ENCODE data around the gene UBAP1L. TPM values are rescaled to one million over a fixed set of nuclear protein-coding genes. Genes with fewer than 3 reads are reported as not detected.

The UBAP1L gene
- total RNA-seq, 1 experiment from 2014 or later: 3.0 TPM

DNA sequence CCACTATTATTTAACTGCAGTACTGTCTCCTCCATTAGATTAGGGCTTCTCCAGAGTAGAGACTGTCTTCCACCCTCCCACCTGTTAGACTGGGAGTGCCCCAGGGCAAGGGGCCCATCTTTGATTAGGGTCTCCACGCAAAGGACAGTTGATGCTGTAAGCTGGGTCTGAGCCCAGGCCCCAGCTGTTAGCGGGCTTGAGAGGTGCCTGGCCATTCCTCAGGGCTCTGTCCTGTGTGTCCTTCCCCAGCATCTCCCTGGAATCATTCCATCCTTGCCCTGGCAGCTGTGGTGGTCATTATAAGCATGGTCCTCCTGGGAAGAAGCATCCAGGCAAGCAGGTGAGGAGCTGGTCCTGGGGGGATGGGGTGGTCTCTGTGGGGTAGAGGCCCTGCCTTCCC, 63.7 kb downstream of the UBAP1L start:
- no peak overlapping the region for H3K23ac ChIP-seq (ENCODE audit: insufficient read length, low read depth, low read length)
- H3K79me2 ChIP-seq (ENCODE audit: insufficient read depth, low read length): no peaks in the 10 kb centered on the region
- no peak overlapping the region for H2BK5ac ChIP-seq (ENCODE audit: insufficient read length, low read length)
- H3K14ac ChIP-seq (ENCODE audit: insufficient read depth, low read length): no peak overlapping the region
- no peak overlapping the region for H2BK12ac ChIP-seq (ENCODE audit: insufficient read length, low read depth, low read length)
- H3K9me3 ChIP-seq (ENCODE audit: control insufficient read depth, low read depth, low read length): no peaks in the 10 kb centered on the region
- H3K9ac ChIP-seq (ENCODE audit: extremely low read depth, insufficient read length, low read length): no peak overlapping the region
- H2BK15ac ChIP-seq (ENCODE audit: low read depth, low read length): no peak overlapping the region
- H3K27ac ChIP-seq (ENCODE audit: insufficient read length, low read depth, low read length): no peak overlapping the region
- no peaks in the 10 kb centered on the region for H3K27me3 ChIP-seq (ENCODE audit: insufficient read depth, low read length)
- H3T11ph ChIP-seq (ENCODE audit: low read length): no peak overlapping the region
- no peaks in the 10 kb centered on the region for H3K23me2 ChIP-seq (ENCODE audit: insufficient read length, low read depth, low read length, poor library complexity, severe bottlenecking)
- H3K56ac ChIP-seq (ENCODE audit: insufficient read length, low read depth, low read length): no peak overlapping the region
- no peaks in the 10 kb centered on the region for H3K4me1 ChIP-seq (ENCODE audit: insufficient read depth, low read length)
- H4K20me1 ChIP-seq (ENCODE audit: control insufficient read depth, insufficient read depth, insufficient read length): no peaks in the 10 kb centered on the region
- H3K4me2 ChIP-seq (ENCODE audit: insufficient read depth, insufficient read length, low read length): no peak overlapping the region
- no peaks in the 10 kb centered on the region for H3K79me1 ChIP-seq (ENCODE audit: insufficient read depth, low read depth, low read length, poor library complexity, severe bottlenecking)
- no peak overlapping the region for H2AFZ ChIP-seq (ENCODE audit: low read length)
- DNase-seq: no peak
- H3K4ac ChIP-seq (ENCODE audit: low read depth, low read length): no peak overlapping the region
- H4K91ac ChIP-seq (ENCODE audit: insufficient read length, low read depth, low read length): no peak overlapping the region
- no peak overlapping the region for H2AK5ac ChIP-seq (ENCODE audit: insufficient read length, low read length)
- H4K5ac ChIP-seq (ENCODE audit: insufficient read length, low read depth, low read length): no peak overlapping the region
- Mint-ChIP-seq H3K27me3 (ENCODE audit: low read depth) (no peaks in the 10 kb centered on the region), H3K36me3 (ENCODE audit: insufficient read depth in 1 of 3, low read depth in 3 of 3) (peaks cover 0 to 1% (median 0%) of the 10 kb centered on the region in 3 experiments; a peak in 1 of 7 replicates), H3K27ac (peak overlapping the region in 1 of 3 experiments; percentile 7; a peak in 1 of 7 replicates), H3K4me3 (no peak overlapping the region), H3K4me1 (peaks cover 5 to 6% of the 10 kb centered on the region in 2 experiments), H3K9me3 (no peaks in the 10 kb centered on the region)
- WGBS (ENCODE audit: extremely low coverage, insufficient read length, low lambda C conversion rate): no CpG with 5 or more reads among the region's 2 CpGs
- TF ChIP-seq, protein P1, sequence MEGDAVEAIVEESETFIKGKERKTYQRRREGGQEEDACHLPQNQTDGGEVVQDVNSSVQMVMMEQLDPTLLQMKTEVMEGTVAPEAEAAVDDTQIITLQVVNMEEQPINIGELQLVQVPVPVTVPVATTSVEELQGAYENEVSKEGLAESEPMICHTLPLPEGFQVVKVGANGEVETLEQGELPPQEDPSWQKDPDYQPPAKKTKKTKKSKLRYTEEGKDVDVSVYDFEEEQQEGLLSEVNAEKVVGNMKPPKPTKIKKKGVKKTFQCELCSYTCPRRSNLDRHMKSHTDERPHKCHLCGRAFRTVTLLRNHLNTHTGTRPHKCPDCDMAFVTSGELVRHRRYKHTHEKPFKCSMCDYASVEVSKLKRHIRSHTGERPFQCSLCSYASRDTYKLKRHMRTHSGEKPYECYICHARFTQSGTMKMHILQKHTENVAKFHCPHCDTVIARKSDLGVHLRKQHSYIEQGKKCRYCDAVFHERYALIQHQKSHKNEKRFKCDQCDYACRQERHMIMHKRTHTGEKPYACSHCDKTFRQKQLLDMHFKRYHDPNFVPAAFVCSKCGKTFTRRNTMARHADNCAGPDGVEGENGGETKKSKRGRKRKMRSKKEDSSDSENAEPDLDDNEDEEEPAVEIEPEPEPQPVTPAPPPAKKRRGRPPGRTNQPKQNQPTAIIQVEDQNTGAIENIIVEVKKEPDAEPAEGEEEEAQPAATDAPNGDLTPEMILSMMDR (conservative IDR thresholded peaks at IDR 0.05): no peak
- H3K18ac ChIP-seq (ENCODE audit: insufficient read length, low read depth, low read length): no peak overlapping the region
- H2BK120ac ChIP-seq (ENCODE audit: low read depth, low read length, poor library complexity, severe bottlenecking): no peak overlapping the region
- H2BK20ac ChIP-seq (ENCODE audit: low read depth, low read length, poor library complexity, severe bottlenecking): no peak overlapping the region
- no peak overlapping the region for H4K8ac ChIP-seq (replicated peaks; ENCODE audit: insufficient read length, low read depth, low read length)

Measured in H9 (cell line).